ENCODE results near the gene RAB36. TPM values are rescaled to one million over a fixed set of nuclear protein-coding genes. Genes with fewer than 3 reads are reported as not detected.

RAB36 gene
- total RNA-seq (10 to 100 TPM in 1 of 2 donors, 1 to 10 TPM in 1; 5.4 to 12.2 TPM), polyA plus RNA-seq (ENCODE audit: insufficient read length in 2 of 2) (10 to 100 TPM; 14.5 to 15.1 TPM)
- long read RNA-seq, donor 1 = 0 reads
- long read RNA-seq, donor 2, partial matches to known transcripts = 5 of 7 reads
- long read RNA-seq, donor 2, other reads (novel, unspliced or antisense) = 0 of 7 reads
- long read RNA-seq, donor 3, partial matches to known transcripts = 0 of 1 reads
- long read RNA-seq, donor 3, other reads (novel, unspliced or antisense) = 0 of 1 reads
- long read RNA-seq, donor 4 = 0 reads

GRCh38 chr22:23144932-23145877, at the start of gene RAB36:
Gene RAB36, plus strand, starts transcription at chr22:23145477. Its CDS starts 1,140 bp downstream, at chr22:23146617.
- no peaks in the 10 kb centered on the region for H3K27me3 ChIP-seq (ENCODE audit: control insufficient read depth, insufficient read depth, low read length)
- peaks cover 10% of the 10 kb centered on the region for H3K36me3 ChIP-seq (ENCODE audit: control insufficient read depth, insufficient read depth, low read length)
- H3K9me3 ChIP-seq (ENCODE audit: control insufficient read depth, insufficient read depth, low read length) = no peaks in the 10 kb centered on the region
- DNase-seq (ENCODE audit: low read depth in 4 of 6, low spot score in 6 of 6) = peak; percentile 88 to 100 (median 97)
- H3K4me3 ChIP-seq (ENCODE audit: low read depth, low read length) = peak within 1 kb of the TSS; percentile 57
- WGBS (ENCODE audit: insufficient coverage) = 2% methylated on average over 59 of the region's 62 CpGs
- H3K4me1 ChIP-seq (ENCODE audit: control insufficient read depth, insufficient read depth, low read length) = peaks cover 42% of the 10 kb centered on the region
- H3K27ac ChIP-seq (ENCODE audit: low read depth, low read length) = peak within 1 kb of the TSS; percentile 84

GRCh38 chr22:23095733-23096342, 49.4 kb upstream of the RAB36 start:
- 89% methylated on average over 45 of the region's 45 CpGs for WGBS (ENCODE audit: insufficient coverage)
- Histone ChIP-seq H3K27me3 (ENCODE audit: control insufficient read depth, insufficient read depth, low read length) (no peaks in the 10 kb centered on the region), H3K36me3 (ENCODE audit: control insufficient read depth, insufficient read depth, low read length) (peaks cover 72% of the 10 kb centered on the region), H3K27ac (ENCODE audit: low read depth, low read length) (no peak overlapping the region), H3K4me1 (ENCODE audit: control insufficient read depth, insufficient read depth, low read length) (peaks cover 83% of the 10 kb centered on the region), H3K9me3 (ENCODE audit: control insufficient read depth, insufficient read depth, low read length) (no peaks in the 10 kb centered on the region), H3K4me3 (ENCODE audit: low read depth, low read length) (no peak overlapping the region)
- DNase-seq (ENCODE audit: low read depth in 4 of 6, low spot score in 6 of 6) = no peak

GRCh38 chr22:23097412-23098229, 47.7 kb upstream of the RAB36 start:
- H3K4me1 ChIP-seq (ENCODE audit: control insufficient read depth, insufficient read depth, low read length) = peaks cover 92% of the 10 kb centered on the region
- H3K27me3 ChIP-seq (ENCODE audit: control insufficient read depth, insufficient read depth, low read length) = no peaks in the 10 kb centered on the region
- peak overlapping the region; percentile 61 for H3K27ac ChIP-seq (ENCODE audit: low read depth, low read length)
- no peaks in the 10 kb centered on the region for H3K9me3 ChIP-seq (ENCODE audit: control insufficient read depth, insufficient read depth, low read length)
- no peak overlapping the region for H3K4me3 ChIP-seq (ENCODE audit: low read depth, low read length)
- no peak for DNase-seq (ENCODE audit: low read depth in 4 of 6, low spot score in 6 of 6)
- 79% methylated on average over 9 of the region's 16 CpGs for WGBS (ENCODE audit: insufficient coverage)
- peaks cover 84% of the 10 kb centered on the region for H3K36me3 ChIP-seq (ENCODE audit: control insufficient read depth, insufficient read depth, low read length)

GRCh38 chr22:23098230-23098705, 47.0 kb upstream of the RAB36 start:
- Histone ChIP-seq H3K27ac (ENCODE audit: low read depth, low read length) (peak overlapping the region; percentile 61), H3K4me1 (ENCODE audit: control insufficient read depth, insufficient read depth, low read length) (peaks cover 92% of the 10 kb centered on the region), H3K27me3 (ENCODE audit: control insufficient read depth, insufficient read depth, low read length) (no peaks in the 10 kb centered on the region), H3K36me3 (ENCODE audit: control insufficient read depth, insufficient read depth, low read length) (peaks cover 87% of the 10 kb centered on the region), H3K9me3 (ENCODE audit: control insufficient read depth, insufficient read depth, low read length) (no peaks in the 10 kb centered on the region), H3K4me3 (ENCODE audit: low read depth, low read length) (no peak overlapping the region)
- 78% methylated on average over 3 of the region's 5 CpGs for WGBS (ENCODE audit: insufficient coverage)
- DNase-seq (ENCODE audit: low read depth in 4 of 6, low spot score in 6 of 6) = no peak

GRCh38 chr22:23098718-23099530, 46.4 kb upstream of the RAB36 start:
- Histone ChIP-seq H3K27me3 (ENCODE audit: control insufficient read depth, insufficient read depth, low read length) (no peaks in the 10 kb centered on the region), H3K4me1 (ENCODE audit: control insufficient read depth, insufficient read depth, low read length) (peaks cover 92% of the 10 kb centered on the region), H3K9me3 (ENCODE audit: control insufficient read depth, insufficient read depth, low read length) (no peaks in the 10 kb centered on the region), H3K4me3 (ENCODE audit: low read depth, low read length) (no peak overlapping the region), H3K36me3 (ENCODE audit: control insufficient read depth, insufficient read depth, low read length) (peaks cover 90% of the 10 kb centered on the region), H3K27ac (ENCODE audit: low read depth, low read length) (peak overlapping the region; percentile 65)
- DNase-seq (ENCODE audit: low read depth in 4 of 6, low spot score in 6 of 6) = peak; percentile 22 to 86 (median 58)
- 26% methylated on average over 28 of the region's 28 CpGs for WGBS (ENCODE audit: insufficient coverage)

- WGBS (ENCODE audit: insufficient coverage) = 82% methylated on average over 5 of the region's 6 CpGs
- H3K4me1 ChIP-seq (ENCODE audit: control insufficient read depth, insufficient read depth, low read length) = peaks cover 91% of the 10 kb centered on the region
- DNase-seq (ENCODE audit: low read depth in 4 of 6, low spot score in 6 of 6) = no peak
- no peak overlapping the region for H3K4me3 ChIP-seq (ENCODE audit: low read depth, low read length)
- no peaks in the 10 kb centered on the region for H3K9me3 ChIP-seq (ENCODE audit: control insufficient read depth, insufficient read depth, low read length)
- H3K27ac ChIP-seq (ENCODE audit: low read depth, low read length) = peak overlapping the region; percentile 65
- H3K27me3 ChIP-seq (ENCODE audit: control insufficient read depth, insufficient read depth, low read length) = no peaks in the 10 kb centered on the region
- H3K36me3 ChIP-seq (ENCODE audit: control insufficient read depth, insufficient read depth, low read length) = peaks cover 91% of the 10 kb centered on the region
Measured at GRCh38 chr22:23099531-23099804, 45.8 kb upstream of the RAB36 start.

GRCh38 chr22:23100124-23100801, 45.0 kb upstream of the RAB36 start:
- H3K27me3 ChIP-seq (ENCODE audit: control insufficient read depth, insufficient read depth, low read length) = no peaks in the 10 kb centered on the region
- 87% methylated on average over 7 of the region's 7 CpGs for WGBS (ENCODE audit: insufficient coverage)
- peaks cover 93% of the 10 kb centered on the region for H3K36me3 ChIP-seq (ENCODE audit: control insufficient read depth, insufficient read depth, low read length)
- no peak overlapping the region for H3K4me3 ChIP-seq (ENCODE audit: low read depth, low read length)
- H3K27ac ChIP-seq (ENCODE audit: low read depth, low read length) = no peak overlapping the region
- H3K9me3 ChIP-seq (ENCODE audit: control insufficient read depth, insufficient read depth, low read length) = no peaks in the 10 kb centered on the region
- H3K4me1 ChIP-seq (ENCODE audit: control insufficient read depth, insufficient read depth, low read length) = peaks cover 83% of the 10 kb centered on the region
- no peak for DNase-seq (ENCODE audit: low read depth in 4 of 6, low spot score in 6 of 6)

- H3K27me3 ChIP-seq (ENCODE audit: control insufficient read depth, insufficient read depth, low read length) = no peaks in the 10 kb centered on the region
- DNase-seq (ENCODE audit: low read depth in 4 of 6, low spot score in 6 of 6) = no peak
- H3K9me3 ChIP-seq (ENCODE audit: control insufficient read depth, insufficient read depth, low read length) = no peaks in the 10 kb centered on the region
- H3K4me1 ChIP-seq (ENCODE audit: control insufficient read depth, insufficient read depth, low read length) = peaks cover 78% of the 10 kb centered on the region
- H3K27ac ChIP-seq (ENCODE audit: low read depth, low read length) = no peak overlapping the region
- peaks cover 93% of the 10 kb centered on the region for H3K36me3 ChIP-seq (ENCODE audit: control insufficient read depth, insufficient read depth, low read length)
- no peak overlapping the region for H3K4me3 ChIP-seq (ENCODE audit: low read depth, low read length)
- WGBS (ENCODE audit: insufficient coverage) = 95% methylated on average over 3 of the region's 3 CpGs
Measured at GRCh38 chr22:23101524-23101923, 43.8 kb upstream of the RAB36 start.
